Calu3 (cell line): ENCODE results near the gene LTBP2. TPM values are rescaled to one million over a fixed set of nuclear protein-coding genes. Genes with fewer than 3 reads are reported as not detected.
A peak's percentile ranks its signal among the peaks of the same experiment; 100 is the strongest.

Source experiments
- BruUV-seq: library from RNA; stranded (reverse); fragments of 400-500 nt; replicated peaks from 2 replicates; lab custom pipeline; 2021; lab: Mats Ljungman, UMichigan
- CTCF ChIA-PET: fragments of 300-600 bp; sonication (Branson Sonifier 250); formaldehyde crosslinking; loops from one replicate; lab custom pipeline; 2022; ENCODE audit warnings: antibody characterized with exemption; lab: Charles Lee
- DNase-seq: peaks from one replicate; pipeline ENCODE4 v3.0.0; 2022
- H3K27ac Mint-ChIP-seq: one replicate; pipeline ENCODE4 v1.8.0; 2022; ENCODE audit warnings: mixed read lengths; ENCODE audit not compliant: unreplicated experiment
- H3K27me3 Mint-ChIP-seq: one replicate; pipeline ENCODE4 v1.8.0; 2022; ENCODE audit warnings: mixed read lengths; ENCODE audit not compliant: unreplicated experiment
- H3K36me3 Mint-ChIP-seq: one replicate; pipeline ENCODE4 v1.8.0; 2022; ENCODE audit warnings: mild to moderate bottlenecking, moderate library complexity, mixed read lengths; ENCODE audit not compliant: insufficient read depth, unreplicated experiment
- H3K4me1 Mint-ChIP-seq: one replicate; pipeline ENCODE4 v1.8.0; 2022; ENCODE audit warnings: mild to moderate bottlenecking, low read depth, mixed read lengths; ENCODE audit not compliant: unreplicated experiment
- H3K4me3 Mint-ChIP-seq: one replicate; pipeline ENCODE4 v1.8.0; 2022; ENCODE audit warnings: mild to moderate bottlenecking, low read depth, moderate library complexity, mixed read lengths; ENCODE audit not compliant: unreplicated experiment
- H3K9me3 Mint-ChIP-seq: one replicate; pipeline ENCODE4 v1.8.0; 2022; ENCODE audit warnings: low read depth, mixed read lengths; ENCODE audit not compliant: unreplicated experiment
- intact Hi-C: fragments of 100-400 bp; cut with micrococcal nuclease; formaldehyde crosslinking; loops from one replicate; pipeline ENCODE4 v1.10.0; 2022; ENCODE audit not compliant: unreplicated experiment
- total RNA-seq: library from RNA; stranded (reverse); gene quantifications from 2 replicates; pipeline ENCODE4 v1.2.3, GENCODE V29; 2022
- TF ChIP-seq, protein P1 (sequence below): fragments of 200-600 bp; IDR thresholded peaks from one replicate; pipeline ENCODE4 v1.8.0; 2022; ENCODE audit warnings: antibody characterized with exemption; ENCODE audit not compliant: unreplicated experiment

Gene LTBP2
- total RNA-seq, 1 experiment from 2014 or later, result 4.3 TPM

DNA sequence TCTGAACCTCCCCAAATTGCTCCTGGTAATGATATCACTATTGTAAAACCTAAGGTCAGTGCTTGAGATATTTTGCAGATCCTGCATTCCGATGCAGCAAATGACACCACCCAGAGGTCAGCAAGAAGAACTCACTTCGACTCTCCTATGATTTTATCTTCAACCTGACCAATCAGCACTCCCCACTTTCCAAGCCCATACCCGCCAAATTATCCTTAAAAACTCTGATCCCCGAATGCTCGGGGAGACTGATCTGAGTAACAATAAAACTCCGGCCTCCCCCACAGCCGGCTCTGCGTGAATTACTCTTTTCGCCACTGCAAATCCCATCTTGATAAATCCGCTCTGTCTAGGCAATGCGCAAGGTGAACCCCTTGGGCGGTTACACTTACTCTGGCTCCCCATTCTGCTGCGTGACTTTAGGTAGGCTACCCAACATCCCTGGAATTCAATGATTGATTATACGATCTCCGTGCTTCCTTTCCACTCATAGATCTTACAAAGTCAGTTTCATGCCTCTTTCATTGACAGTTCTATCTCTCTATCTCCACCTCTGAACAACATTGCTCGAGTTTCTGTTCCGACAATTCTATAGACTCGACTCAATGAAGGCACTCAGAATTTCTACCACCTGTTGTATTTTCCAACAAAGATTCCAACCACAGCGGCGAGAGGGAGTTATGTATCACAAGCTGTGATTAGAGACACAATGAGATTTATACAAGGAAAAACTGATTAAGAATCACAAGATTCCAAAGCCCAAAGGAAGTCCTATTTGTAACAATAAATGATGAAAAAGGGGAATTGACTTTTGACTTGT is 119.9 kb downstream of the LTBP2 start:
- Mint-ChIP-seq H3K27ac (no peak overlapping the region), H3K9me3 (no peaks in the 10 kb centered on the region), H3K36me3 (no peaks in the 10 kb centered on the region), H3K4me3 (no peak overlapping the region), H3K27me3 (no peaks in the 10 kb centered on the region), H3K4me1 (peaks cover 45% of the 10 kb centered on the region)
- no peak for DNase-seq
- TSS peak; percentile 68 for BruUV-seq
- TF ChIP-seq, protein P1, sequence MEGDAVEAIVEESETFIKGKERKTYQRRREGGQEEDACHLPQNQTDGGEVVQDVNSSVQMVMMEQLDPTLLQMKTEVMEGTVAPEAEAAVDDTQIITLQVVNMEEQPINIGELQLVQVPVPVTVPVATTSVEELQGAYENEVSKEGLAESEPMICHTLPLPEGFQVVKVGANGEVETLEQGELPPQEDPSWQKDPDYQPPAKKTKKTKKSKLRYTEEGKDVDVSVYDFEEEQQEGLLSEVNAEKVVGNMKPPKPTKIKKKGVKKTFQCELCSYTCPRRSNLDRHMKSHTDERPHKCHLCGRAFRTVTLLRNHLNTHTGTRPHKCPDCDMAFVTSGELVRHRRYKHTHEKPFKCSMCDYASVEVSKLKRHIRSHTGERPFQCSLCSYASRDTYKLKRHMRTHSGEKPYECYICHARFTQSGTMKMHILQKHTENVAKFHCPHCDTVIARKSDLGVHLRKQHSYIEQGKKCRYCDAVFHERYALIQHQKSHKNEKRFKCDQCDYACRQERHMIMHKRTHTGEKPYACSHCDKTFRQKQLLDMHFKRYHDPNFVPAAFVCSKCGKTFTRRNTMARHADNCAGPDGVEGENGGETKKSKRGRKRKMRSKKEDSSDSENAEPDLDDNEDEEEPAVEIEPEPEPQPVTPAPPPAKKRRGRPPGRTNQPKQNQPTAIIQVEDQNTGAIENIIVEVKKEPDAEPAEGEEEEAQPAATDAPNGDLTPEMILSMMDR, result no peak
- intact Hi-C loops, result loop anchor here (5.0 kb wide), 2 partner anchors 125 to 130 kb away; no protein-coding TSS in a partner anchor
- CTCF ChIA-PET, result interaction anchor here (2.1 kb wide), 1 partner anchor 11 kb away, joined by 15 read pairs; no protein-coding TSS in a partner anchor

DNA sequence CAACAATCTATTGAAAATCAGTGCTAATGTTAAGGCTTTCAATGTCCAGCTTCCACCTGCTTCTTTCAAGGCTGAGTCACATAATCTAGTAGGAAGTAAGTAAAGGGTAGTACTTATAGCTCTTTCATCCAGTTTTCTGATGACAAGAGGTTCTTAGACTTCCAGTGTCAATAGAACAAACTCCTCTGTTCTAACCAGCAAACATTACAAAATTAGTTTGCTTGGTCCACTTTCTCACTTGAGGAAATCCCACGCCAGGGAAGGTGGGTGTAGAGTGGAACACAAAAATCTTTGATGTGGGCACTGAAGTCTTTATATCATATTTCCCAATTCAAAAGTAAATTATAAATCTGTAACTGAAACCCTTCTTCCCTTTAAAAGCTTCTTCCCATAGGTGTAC is 121.6 kb downstream of the LTBP2 start:
- Mint-ChIP-seq H3K27ac (no peak overlapping the region), H3K4me3 (no peak overlapping the region), H3K36me3 (peaks cover under 1% of the 10 kb centered on the region), H3K27me3 (no peaks in the 10 kb centered on the region), H3K4me1 (peaks cover 50% of the 10 kb centered on the region), H3K9me3 (no peaks in the 10 kb centered on the region)
- TF ChIP-seq, protein P1, result no peak
- CTCF ChIA-PET, result no interaction called here
- DNase-seq, result no peak
- BruUV-seq, result no TSS peak
- intact Hi-C loops, result loop anchor here (5.0 kb wide), 2 partner anchors 127 to 128 kb away; no protein-coding TSS in a partner anchor

DNA sequence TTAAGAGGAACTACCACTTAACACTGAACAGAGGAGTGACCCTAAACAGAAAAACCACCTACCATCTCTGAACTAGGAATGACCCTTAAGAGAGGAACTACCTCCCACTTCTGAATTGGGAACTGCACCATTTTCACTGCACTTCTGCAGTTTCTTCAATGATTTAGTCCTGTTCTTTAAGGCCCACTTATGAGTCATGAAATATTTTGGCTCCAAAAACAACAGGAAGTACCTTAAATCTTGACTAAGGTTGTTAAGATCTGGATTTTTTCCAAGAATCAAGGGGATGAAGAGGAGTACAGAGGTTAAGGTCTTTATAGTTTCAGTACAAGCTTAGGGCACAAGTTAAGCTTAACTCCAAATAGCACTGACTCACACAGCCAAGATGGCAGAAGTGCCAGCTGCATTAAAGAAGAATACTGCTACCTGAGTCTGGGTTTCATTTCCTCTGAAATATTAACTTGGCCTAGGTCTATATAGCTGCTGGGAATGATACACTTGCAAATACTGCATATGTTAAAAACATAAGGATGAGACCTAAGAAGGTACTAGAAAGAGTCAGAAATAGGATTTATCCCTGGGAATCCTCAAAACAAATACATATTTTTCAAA is 123.1 kb downstream of the LTBP2 start:
- BruUV-seq, result no TSS peak
- H3K9me3 Mint-ChIP-seq, result no peaks in the 10 kb centered on the region
- H3K36me3 Mint-ChIP-seq, result peaks cover 3% of the 10 kb centered on the region
- DNase-seq, result no peak
- CTCF ChIA-PET, result interaction anchor here (0.6 kb wide), 1 partner anchor 133 kb away, joined by 5 read pairs; no protein-coding TSS in a partner anchor
- H3K4me3 Mint-ChIP-seq, result peak overlapping the region; percentile 26
- peaks cover 37% of the 10 kb centered on the region for H3K4me1 Mint-ChIP-seq
- peak overlapping the region; percentile 37 for H3K27ac Mint-ChIP-seq
- intact Hi-C loops, result no loop called here
- no peaks in the 10 kb centered on the region for H3K27me3 Mint-ChIP-seq
- TF ChIP-seq, protein P1, result no peak

DNA sequence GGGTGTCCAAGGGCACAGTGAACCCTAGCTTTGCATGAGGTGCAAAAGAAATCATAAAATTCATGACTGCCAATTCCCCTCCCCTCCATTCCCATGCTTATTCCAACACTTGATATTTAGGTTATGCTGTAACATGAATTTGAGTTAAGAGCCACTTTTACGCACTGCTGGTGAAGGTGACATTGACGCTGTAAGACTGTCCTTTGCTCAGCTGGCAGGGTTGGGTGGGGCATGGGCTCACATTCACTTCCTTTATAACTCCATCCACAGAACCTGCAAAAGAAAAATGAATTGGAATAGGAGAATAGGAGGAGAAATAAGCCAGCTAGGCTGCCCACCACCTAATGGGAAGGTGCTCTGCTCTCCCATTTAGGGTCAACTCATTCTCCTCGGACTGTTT is 125.9 kb downstream of the LTBP2 start:
- Mint-ChIP-seq H3K4me3 (peak overlapping the region; percentile 21), H3K27ac (no peak overlapping the region), H3K27me3 (no peaks in the 10 kb centered on the region), H3K4me1 (peaks cover 37% of the 10 kb centered on the region), H3K36me3 (peaks cover 3% of the 10 kb centered on the region), H3K9me3 (no peaks in the 10 kb centered on the region)
- DNase-seq, result no peak
- intact Hi-C loops, result no loop called here
- CTCF ChIA-PET, result no interaction called here
- no TSS peak for BruUV-seq
- TF ChIP-seq, protein P1, result no peak
